SU-DHL-6 (cell line): ENCODE results near the gene PINLYP.

ENCODE experiments used
- CTCF ChIP-seq: fragments of 200-600 bp; sonication (generic); IDR thresholded peaks from one replicate; pipeline ENCODE4 v1.5.1; 2017; ENCODE audit warnings: antibody characterized with exemption, mild to moderate bottlenecking, low read length, moderate library complexity; ENCODE audit not compliant: insufficient read depth, poor library complexity, severe bottlenecking
- EZH2phosphoT487 ChIP-seq: fragments of 200-600 bp; sonication (generic), shearing (Covaris generic); conservative IDR thresholded peaks from 2 replicates; pipeline ENCODE4 v1.6.1; 2018; ENCODE audit warnings: mild to moderate bottlenecking, antibody characterized with exemption, low read length, moderate library complexity, mixed read lengths

DNA sequence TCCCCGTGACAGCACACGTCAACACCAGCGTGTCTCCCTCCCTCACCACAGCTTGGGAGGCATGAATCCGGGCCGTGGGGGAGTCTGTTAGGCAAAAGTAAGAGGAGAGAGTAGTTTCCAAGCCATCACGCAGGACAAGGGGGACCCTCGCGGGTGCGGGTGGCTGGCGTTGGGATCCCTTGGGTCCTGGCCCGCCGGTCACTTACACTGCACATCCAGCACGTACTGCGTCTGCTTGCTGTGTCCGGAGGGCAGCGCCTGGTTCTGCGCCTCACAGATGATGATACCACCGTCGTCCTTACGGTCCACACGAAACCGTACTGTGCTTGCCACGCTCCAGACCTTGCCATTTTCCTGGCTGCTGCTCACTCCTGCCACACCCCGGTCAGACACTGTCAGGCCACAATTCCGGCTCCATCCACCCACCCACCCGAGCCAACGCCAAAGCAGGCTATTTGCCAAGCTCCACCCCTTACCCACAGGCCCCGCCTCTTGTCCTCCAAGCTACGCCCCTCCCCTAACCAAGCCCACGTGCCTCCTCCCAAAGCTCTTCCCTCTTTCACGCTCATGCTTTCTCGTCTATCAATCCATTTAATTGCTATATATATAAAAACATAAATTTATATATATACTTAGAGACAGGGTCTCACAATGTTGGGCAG is 50.4 kb downstream of the PINLYP start:
- TF ChIP-seq CTCF = no peak
- TF ChIP-seq EZH2phosphoT487 = no peak
